AG10803 (cell line): Measurements from ENCODE around the gene PPP1R12A.

ENCODE experiments used
- DNase-seq: peaks from one replicate; pipeline ENCODE4 v3.0.0; 2010; ENCODE audit warnings: low read depth
- H3K4me3 ChIP-seq: 2 replicates; pipeline ENCODE4 v1.5.1; 2011; ENCODE audit warnings: mild to moderate bottlenecking, low read length, control low read depth
- CTCF ChIP-seq: conservative IDR thresholded peaks from 2 replicates; pipeline ENCODE4 v1.5.1; 2011; ENCODE audit warnings: mild to moderate bottlenecking, low read length, control low read depth, inconsistent platforms

Gene PPP1R12A

GRCh38 chr12:79834712-79835376 lies 100.1 kb downstream of the PPP1R12A start:
- TF ChIP-seq CTCF = no peak
- DNase-seq = no peak
- H3K4me3 ChIP-seq = no peak overlapping the region

- no peak for TF ChIP-seq CTCF
- H3K4me3 ChIP-seq = no peak overlapping the region
- no peak for DNase-seq
These were observed 104.5 kb downstream of the PPP1R12A start for GRCh38 chr12:79830440-79830839.

GRCh38 chr12:79828924-79829323 lies 106.0 kb downstream of the PPP1R12A start:
- TF ChIP-seq CTCF = no peak; the same call in 1 of the 2 replicates
- DNase-seq = no peak
- no peak overlapping the region for H3K4me3 ChIP-seq

- TF ChIP-seq CTCF = no peak
- DNase-seq = no peak
- H3K4me3 ChIP-seq = no peak overlapping the region
These were observed 107.4 kb downstream of the PPP1R12A start for GRCh38 chr12:79827484-79827883.

GRCh38 chr12:79826267-79827128 lies 108.4 kb downstream of the PPP1R12A start:
- no peak overlapping the region for H3K4me3 ChIP-seq
- DNase-seq = no peak
- TF ChIP-seq CTCF = no peak

- DNase-seq = no peak
These were observed 112.4 kb downstream of the PPP1R12A start for GRCh38 chr12:79822475-79822874.

More at GRCh38 chr12:79822475-79822874, 112.4 kb downstream of the PPP1R12A start:
- no peak overlapping the region for H3K4me3 ChIP-seq
- TF ChIP-seq CTCF = no peak
